ENCODE data around the gene TMEM63C. TPM values are rescaled to one million over a fixed set of nuclear protein-coding genes. Genes with fewer than 3 reads are reported as not detected.

Gene TMEM63C
- total and polyA plus RNA-seq, 2 experiments from 2014 or later: 4.9 to 9.7 TPM

- DNase-seq (ENCODE audit: low spot score): no peak
- no peak overlapping the region for H3K27ac ChIP-seq
- no peak for TF ChIP-seq CTCF (IDR thresholded peaks at IDR 0.05; ENCODE audit: poor library complexity)
- no peak for TF ChIP-seq EZH2 (IDR thresholded peaks at IDR 0.05; ENCODE audit: borderline replicate concordance)
- no peak for TF ChIP-seq EZH2phosphoT487 (IDR thresholded peaks at IDR 0.05; ENCODE audit: low read depth, severe bottlenecking, unreplicated experiment)
- no peaks in the 10 kb centered on the region for H3K9me3 ChIP-seq (ENCODE audit: low read depth)
- H3K4me1 ChIP-seq (ENCODE audit: insufficient read depth): no peaks in the 10 kb centered on the region
- H3K9me2 ChIP-seq (replicated peaks; ENCODE audit: insufficient read depth): no peaks in the 10 kb centered on the region
- H3K36me3 ChIP-seq (replicated peaks; ENCODE audit: insufficient read depth, low read depth): no peaks in the 10 kb centered on the region
- H2AFZ ChIP-seq: no peak overlapping the region
- no peaks in the 10 kb centered on the region for H4K20me1 ChIP-seq (ENCODE audit: insufficient read depth, poor library complexity, severe bottlenecking)
- no peak overlapping the region for H3K4me3 ChIP-seq
- 69% methylated on average over 4 of the region's 4 CpGs for WGBS (ENCODE audit: low lambda C conversion rate, missing lambda C conversion rate)
- H3K27me3 ChIP-seq: no peaks in the 10 kb centered on the region
- no peaks in the 10 kb centered on the region for H3K79me2 ChIP-seq
- H3K4me2 ChIP-seq: no peak overlapping the region
Observed at GRCh38 chr14:77238996-77239395, 57.4 kb downstream of the TMEM63C start.

- no peak for DNase-seq (ENCODE audit: low spot score)
- no peak for TF ChIP-seq EZH2 (IDR thresholded peaks at IDR 0.05; ENCODE audit: borderline replicate concordance)
- no peak for TF ChIP-seq EZH2phosphoT487 (IDR thresholded peaks at IDR 0.05; ENCODE audit: low read depth, severe bottlenecking, unreplicated experiment)
- TF ChIP-seq CTCF (IDR thresholded peaks at IDR 0.05; ENCODE audit: poor library complexity): no peak
- H3K9me2 ChIP-seq (replicated peaks; ENCODE audit: insufficient read depth): no peaks in the 10 kb centered on the region
- H3K4me2 ChIP-seq: no peak overlapping the region
- no peaks in the 10 kb centered on the region for H4K20me1 ChIP-seq (ENCODE audit: insufficient read depth, poor library complexity, severe bottlenecking)
- no peak overlapping the region for H2AFZ ChIP-seq
- no peak overlapping the region for H3K4me3 ChIP-seq
- no peak overlapping the region for H3K27ac ChIP-seq
- H3K4me1 ChIP-seq (ENCODE audit: insufficient read depth): no peaks in the 10 kb centered on the region
- H3K27me3 ChIP-seq: no peaks in the 10 kb centered on the region
- H3K36me3 ChIP-seq (replicated peaks; ENCODE audit: insufficient read depth, low read depth): no peaks in the 10 kb centered on the region
- H3K79me2 ChIP-seq: no peaks in the 10 kb centered on the region
- H3K9me3 ChIP-seq (ENCODE audit: low read depth): no peaks in the 10 kb centered on the region
- 94% methylated on average over 14 of the region's 16 CpGs for WGBS (ENCODE audit: low lambda C conversion rate, missing lambda C conversion rate)
Observed at GRCh38 chr14:77239412-77239811, 57.8 kb downstream of the TMEM63C start.

GRCh38 chr14:77240336-77240915, 58.8 kb downstream of the TMEM63C start:
- TF ChIP-seq CTCF (IDR thresholded peaks at IDR 0.05; ENCODE audit: poor library complexity) (no peak), EZH2 (IDR thresholded peaks at IDR 0.05; ENCODE audit: borderline replicate concordance) (no peak), EZH2phosphoT487 (IDR thresholded peaks at IDR 0.05; ENCODE audit: low read depth, severe bottlenecking, unreplicated experiment) (no peak)
- Histone ChIP-seq H3K27me3 (no peaks in the 10 kb centered on the region), H3K79me2 (no peaks in the 10 kb centered on the region), H3K4me2 (no peak overlapping the region), H3K4me3 (no peak overlapping the region), H3K9me2 (replicated peaks; ENCODE audit: insufficient read depth) (no peaks in the 10 kb centered on the region), H3K9me3 (ENCODE audit: low read depth) (no peaks in the 10 kb centered on the region), H2AFZ (no peak overlapping the region), H4K20me1 (ENCODE audit: insufficient read depth, poor library complexity, severe bottlenecking) (no peaks in the 10 kb centered on the region), H3K4me1 (ENCODE audit: insufficient read depth) (no peaks in the 10 kb centered on the region), H3K36me3 (replicated peaks; ENCODE audit: insufficient read depth, low read depth) (no peaks in the 10 kb centered on the region), H3K27ac (no peak overlapping the region)
- DNase-seq (ENCODE audit: low spot score): no peak
- WGBS (ENCODE audit: low lambda C conversion rate, missing lambda C conversion rate): 91% methylated on average over 15 of the region's 15 CpGs

All from hepatocyte (in vitro differentiated cells).